Progenitor cell of endocrine pancreas (in vitro differentiated cells): ENCODE data around the gene NR5A1. TPM values are rescaled to one million over a fixed set of nuclear protein-coding genes. Genes with fewer than 3 reads are reported as not detected.
A peak's percentile ranks its signal among the peaks of the same experiment; 100 is the strongest.

Source experiments
- DNase-seq: peaks from one replicate; pipeline ENCODE4 v3.0.0; 2021; ENCODE audit warnings: low spot score; ENCODE audit not compliant: unreplicated experiment
- H3K27ac Mint-ChIP-seq: 2 replicates; pipeline ENCODE4 v1.8.0; 2021; ENCODE audit warnings: mild to moderate bottlenecking, moderate library complexity, mixed read lengths
- H3K27me3 Mint-ChIP-seq: 2 replicates; pipeline ENCODE4 v1.8.0; 2021; ENCODE audit warnings: mixed read lengths
- H3K36me3 Mint-ChIP-seq: 2 replicates; pipeline ENCODE4 v1.8.0; 2022; ENCODE audit warnings: mixed read lengths; ENCODE audit not compliant: insufficient read depth
- H3K4me1 Mint-ChIP-seq: 2 replicates; pipeline ENCODE4 v1.8.0; 2021; ENCODE audit warnings: low read depth, mixed read lengths
- H3K4me3 Mint-ChIP-seq: 2 replicates; pipeline ENCODE4 v1.8.0; 2021; ENCODE audit warnings: low read depth, mild to moderate bottlenecking, moderate library complexity, mixed read lengths
- H3K9me3 Mint-ChIP-seq: 2 replicates; pipeline ENCODE4 v1.8.0; 2021; ENCODE audit warnings: low read depth, mixed read lengths
- long read RNA-seq: library from polyadenylated mRNA; unstranded; transcript quantifications from one replicate; pipeline ENCODE4 v2.0.0, GENCODE V29; 2020
- total RNA-seq: library from RNA; stranded (reverse); gene quantifications from 2 replicates; pipeline ENCODE4 v1.2.1, GENCODE V29; 2021
- TF ChIP-seq, protein P1 (sequence below): fragments of 200-600 bp; sonication (generic); IDR thresholded peaks from one replicate; pipeline ENCODE4 v1.5.0; 2021; ENCODE audit warnings: antibody characterized with exemption, mild to moderate bottlenecking; ENCODE audit not compliant: unreplicated experiment

Gene NR5A1
- 0.36 and 0.49 TPM in 2 replicates for total RNA-seq
- long read RNA-seq = 0 reads

DNA sequence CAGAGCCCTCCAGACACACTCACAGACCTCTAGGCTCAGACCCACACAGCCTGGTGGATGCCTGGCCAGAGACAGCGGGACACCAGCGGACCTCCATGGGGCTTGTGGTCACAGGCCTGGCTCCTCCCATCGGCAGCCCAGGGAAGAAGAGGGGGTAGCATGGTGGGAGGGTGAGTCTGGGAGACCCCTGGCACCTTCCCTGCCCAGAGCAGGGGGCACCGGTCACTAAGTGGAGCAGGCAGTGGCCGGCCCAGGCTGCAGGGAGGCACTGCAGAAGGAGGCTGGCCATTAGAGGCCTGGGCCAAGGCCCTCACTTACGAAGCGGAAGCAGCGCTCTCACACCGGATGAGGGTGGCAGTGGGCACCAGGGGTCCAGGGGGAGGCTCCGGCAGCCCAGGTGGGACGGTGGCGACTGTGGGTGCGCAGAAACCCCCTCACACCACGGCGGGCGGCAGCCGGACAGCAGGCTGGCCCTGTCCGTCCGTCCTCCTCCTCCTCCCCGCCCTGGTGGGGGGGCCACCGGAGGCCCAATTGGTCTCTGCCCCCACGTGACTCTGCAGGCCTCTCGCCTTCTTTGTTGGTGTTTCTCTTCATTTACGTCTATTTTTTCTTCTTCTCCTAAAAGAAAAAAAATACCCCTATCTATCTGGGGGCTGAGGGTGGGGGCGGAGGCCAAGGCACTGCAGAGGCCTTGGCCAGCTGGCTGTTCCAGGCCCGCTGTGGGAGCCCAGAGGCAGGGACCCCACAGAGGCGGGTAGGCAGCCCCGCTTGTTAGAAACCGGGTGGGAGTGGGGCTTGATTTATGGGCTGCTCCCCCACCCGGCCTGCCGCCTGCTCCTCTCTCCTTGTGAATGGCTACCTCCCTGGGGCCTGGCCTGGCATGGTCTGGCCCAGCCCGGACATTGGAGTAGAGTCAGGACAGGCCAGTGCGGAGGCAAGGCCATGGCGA, at the start of gene NR5A1:
NR5A1 (minus strand) TSS at position 469 of the 949 bp plus-strand sequence. CDS start 4,004 bp downstream, outside the sequence.
- TF ChIP-seq, protein P1, sequence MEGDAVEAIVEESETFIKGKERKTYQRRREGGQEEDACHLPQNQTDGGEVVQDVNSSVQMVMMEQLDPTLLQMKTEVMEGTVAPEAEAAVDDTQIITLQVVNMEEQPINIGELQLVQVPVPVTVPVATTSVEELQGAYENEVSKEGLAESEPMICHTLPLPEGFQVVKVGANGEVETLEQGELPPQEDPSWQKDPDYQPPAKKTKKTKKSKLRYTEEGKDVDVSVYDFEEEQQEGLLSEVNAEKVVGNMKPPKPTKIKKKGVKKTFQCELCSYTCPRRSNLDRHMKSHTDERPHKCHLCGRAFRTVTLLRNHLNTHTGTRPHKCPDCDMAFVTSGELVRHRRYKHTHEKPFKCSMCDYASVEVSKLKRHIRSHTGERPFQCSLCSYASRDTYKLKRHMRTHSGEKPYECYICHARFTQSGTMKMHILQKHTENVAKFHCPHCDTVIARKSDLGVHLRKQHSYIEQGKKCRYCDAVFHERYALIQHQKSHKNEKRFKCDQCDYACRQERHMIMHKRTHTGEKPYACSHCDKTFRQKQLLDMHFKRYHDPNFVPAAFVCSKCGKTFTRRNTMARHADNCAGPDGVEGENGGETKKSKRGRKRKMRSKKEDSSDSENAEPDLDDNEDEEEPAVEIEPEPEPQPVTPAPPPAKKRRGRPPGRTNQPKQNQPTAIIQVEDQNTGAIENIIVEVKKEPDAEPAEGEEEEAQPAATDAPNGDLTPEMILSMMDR = no peak
- peaks cover 10% of the 10 kb centered on the region for H3K4me1 Mint-ChIP-seq
- H3K9me3 Mint-ChIP-seq = no peaks in the 10 kb centered on the region
- no peak within 1 kb of the TSS for H3K4me3 Mint-ChIP-seq
- DNase-seq = no peak
- no peaks in the 10 kb centered on the region for H3K36me3 Mint-ChIP-seq
- H3K27ac Mint-ChIP-seq = no peak within 1 kb of the TSS
- peaks cover 33% of the 10 kb centered on the region for H3K27me3 Mint-ChIP-seq

DNA sequence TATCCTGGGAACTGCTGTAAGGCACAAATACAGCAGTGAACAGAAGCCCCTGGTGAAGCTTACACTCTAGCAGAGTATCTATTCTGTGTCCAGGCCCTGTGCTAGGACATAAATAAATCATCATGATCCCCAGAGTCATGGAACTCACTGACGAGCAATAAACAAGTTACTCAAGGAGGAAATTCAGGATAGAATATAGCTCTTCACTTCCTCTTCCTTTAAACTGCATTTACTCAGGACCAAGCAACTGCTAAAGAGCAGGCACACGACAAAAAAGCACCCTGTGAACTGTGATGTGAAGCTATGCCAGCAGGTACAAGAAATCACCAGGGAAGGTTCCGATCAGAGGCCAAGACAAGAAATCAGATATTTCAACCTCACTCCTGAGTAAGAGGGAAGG, 47.8 kb upstream of the NR5A1 start:
- Mint-ChIP-seq H3K4me3 (no peak overlapping the region), H3K9me3 (no peaks in the 10 kb centered on the region), H3K27ac (no peak overlapping the region)

GRCh38 chr9:124553738-124554137, 46.5 kb upstream of the NR5A1 start:
- no peak overlapping the region for H3K27ac Mint-ChIP-seq

More for the DNA sequence above, 47.8 kb upstream of the NR5A1 start:
- no peaks in the 10 kb centered on the region for H3K36me3 Mint-ChIP-seq
- H3K4me1 Mint-ChIP-seq = peaks cover 16% of the 10 kb centered on the region
- DNase-seq = no peak
- H3K27me3 Mint-ChIP-seq = no peaks in the 10 kb centered on the region
- TF ChIP-seq, protein P1 = no peak

GRCh38 chr9:124552273-124552605, 45.0 kb upstream of the NR5A1 start:
- H3K36me3 Mint-ChIP-seq = peaks cover 4% of the 10 kb centered on the region
- peaks cover 1% of the 10 kb centered on the region for H3K4me1 Mint-ChIP-seq
- no peaks in the 10 kb centered on the region for H3K27me3 Mint-ChIP-seq
- no peaks in the 10 kb centered on the region for H3K9me3 Mint-ChIP-seq
- TF ChIP-seq, protein P1 = no peak
- DNase-seq = no peak
- no peak overlapping the region for H3K27ac Mint-ChIP-seq
- H3K4me3 Mint-ChIP-seq = no peak overlapping the region

More at GRCh38 chr9:124553738-124554137, 46.5 kb upstream of the NR5A1 start:
- no peak for DNase-seq
- peaks cover 12% of the 10 kb centered on the region for H3K4me1 Mint-ChIP-seq
- no peaks in the 10 kb centered on the region for H3K9me3 Mint-ChIP-seq
- H3K4me3 Mint-ChIP-seq = no peak overlapping the region
- peaks cover 4% of the 10 kb centered on the region for H3K36me3 Mint-ChIP-seq
- TF ChIP-seq, protein P1 = no peak
- H3K27me3 Mint-ChIP-seq = no peaks in the 10 kb centered on the region

- Mint-ChIP-seq H3K4me3 (no peak overlapping the region), H3K27ac (no peak overlapping the region), H3K27me3 (no peaks in the 10 kb centered on the region), H3K9me3 (no peaks in the 10 kb centered on the region), H3K4me1 (peaks cover 4% of the 10 kb centered on the region), H3K36me3 (peaks cover 4% of the 10 kb centered on the region)
- DNase-seq = peak; percentile 32
- TF ChIP-seq, protein P1 = peak; percentile 80
Measured at GRCh38 chr9:124551472-124552272, 44.5 kb upstream of the NR5A1 start.
